Panc1 (cell line): ENCODE data around the gene DCTN1.

Experiments used
- POLR2AphosphoS5 ChIP-seq: IDR thresholded peaks from 2 replicates; pipeline ENCODE4 v1.6.1; 2012; ENCODE audit warnings: mild to moderate bottlenecking, low read depth, low read length, moderate library complexity
- TF ChIP-seq, protein P1 (sequence below): fragments of 450-650 bp; IDR thresholded peaks from 2 replicates; pipeline ENCODE4 v1.5.1; 2017; ENCODE audit warnings: mild to moderate bottlenecking

DNA sequence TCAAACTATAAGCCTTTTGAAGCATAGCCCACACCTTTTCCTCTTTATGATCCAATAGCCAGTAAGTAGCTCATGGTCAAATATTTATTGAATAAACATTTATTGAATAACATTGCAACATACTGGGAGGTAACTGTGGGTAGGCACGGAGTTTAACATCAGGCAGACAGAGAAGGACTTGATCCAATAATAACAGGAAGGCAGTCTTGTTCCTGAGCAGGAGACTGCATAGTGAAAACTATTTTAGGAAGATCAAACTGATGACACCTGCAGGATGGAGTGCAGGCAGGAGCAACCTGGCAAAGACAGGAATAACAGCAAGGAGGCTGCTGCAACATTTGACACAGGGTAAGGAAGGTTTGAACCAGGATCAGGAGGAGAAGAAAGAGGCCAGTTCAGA is 3.1 kb upstream of the DCTN1 start:
- TF ChIP-seq, protein P1, sequence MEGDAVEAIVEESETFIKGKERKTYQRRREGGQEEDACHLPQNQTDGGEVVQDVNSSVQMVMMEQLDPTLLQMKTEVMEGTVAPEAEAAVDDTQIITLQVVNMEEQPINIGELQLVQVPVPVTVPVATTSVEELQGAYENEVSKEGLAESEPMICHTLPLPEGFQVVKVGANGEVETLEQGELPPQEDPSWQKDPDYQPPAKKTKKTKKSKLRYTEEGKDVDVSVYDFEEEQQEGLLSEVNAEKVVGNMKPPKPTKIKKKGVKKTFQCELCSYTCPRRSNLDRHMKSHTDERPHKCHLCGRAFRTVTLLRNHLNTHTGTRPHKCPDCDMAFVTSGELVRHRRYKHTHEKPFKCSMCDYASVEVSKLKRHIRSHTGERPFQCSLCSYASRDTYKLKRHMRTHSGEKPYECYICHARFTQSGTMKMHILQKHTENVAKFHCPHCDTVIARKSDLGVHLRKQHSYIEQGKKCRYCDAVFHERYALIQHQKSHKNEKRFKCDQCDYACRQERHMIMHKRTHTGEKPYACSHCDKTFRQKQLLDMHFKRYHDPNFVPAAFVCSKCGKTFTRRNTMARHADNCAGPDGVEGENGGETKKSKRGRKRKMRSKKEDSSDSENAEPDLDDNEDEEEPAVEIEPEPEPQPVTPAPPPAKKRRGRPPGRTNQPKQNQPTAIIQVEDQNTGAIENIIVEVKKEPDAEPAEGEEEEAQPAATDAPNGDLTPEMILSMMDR: no peak
- TF ChIP-seq POLR2AphosphoS5: no peak
